Right ventricle myocardium superior (tissue), 1 donor: ENCODE results near the gene MED12L. TPM values are rescaled to one million over a fixed set of nuclear protein-coding genes. Genes with fewer than 3 reads are reported as not detected.

Experiments
- ATAC-seq: fragments of 200-7000 bp; cut with Tn5 transposase; one replicate; pipeline ENCODE4 v1.9.1; 2020; ENCODE audit warnings: mild to moderate bottlenecking; ENCODE audit not compliant: poor library complexity
- DNase-seq: peaks from one replicate; pipeline ENCODE4 v3.0.0-alpha.2; 2020
- intact Hi-C: fragments of 100-400 bp; cut with DNase I; formaldehyde crosslinking; loops from one replicate; pipeline ENCODE4 v1.11.2; 2022
- total RNA-seq: library from RNA; stranded (reverse); fragmentation: NEBNext Ultra II Directional; extraction: Animal tissue kit (Norgen Biotek cat#: 25700); gene quantifications from one replicate; pipeline ENCODE4 v1.2.1, GENCODE V29; 2021
- donor health status: DM: no; HTN: yes; CAD: no; lungs with severe emphysema.

Gene MED12L
- total RNA-seq, 1 donor from 2014 or later, result 0.67 TPM

DNA sequence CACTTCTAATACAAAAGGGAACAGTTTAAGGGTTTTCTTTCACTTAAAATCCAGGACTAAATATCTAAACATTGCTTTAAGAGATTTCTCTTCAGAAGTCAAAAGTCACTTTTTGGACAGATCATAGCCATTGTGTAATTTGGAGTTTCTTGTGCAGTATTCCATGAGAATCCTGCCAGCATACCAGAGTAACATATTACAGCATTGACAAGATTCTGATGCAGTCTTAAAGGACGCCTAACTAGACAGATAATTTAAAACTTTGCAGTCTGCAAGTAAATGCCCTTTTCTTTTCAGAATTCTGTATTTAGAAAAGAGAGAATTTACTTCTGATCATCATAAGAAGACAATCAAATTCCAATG is 392.9 kb downstream of the MED12L start:
- intact Hi-C loops, result no loop called here
- DNase-seq (no peak), ATAC-seq (peak; percentile 62)

DNA sequence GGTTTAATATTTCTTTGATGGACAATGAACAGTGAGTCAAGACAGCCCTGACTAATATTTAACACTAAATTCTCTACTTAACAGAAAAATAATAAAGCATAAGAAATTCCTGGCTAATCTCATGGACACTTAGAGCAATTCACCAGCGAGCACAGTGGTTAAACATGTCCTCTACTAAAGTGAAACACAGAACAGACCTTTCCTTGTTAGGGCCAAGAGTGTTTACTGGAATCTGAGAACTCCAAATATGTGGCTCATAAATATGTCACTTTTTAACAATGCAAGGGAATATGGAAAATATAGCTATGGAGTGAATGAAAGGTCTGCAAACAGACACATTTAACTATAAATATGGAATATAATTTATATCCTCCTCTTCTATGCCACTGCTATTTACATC is 394.0 kb downstream of the MED12L start:
- no peak for DNase-seq
- ATAC-seq, result no peak
- intact Hi-C loops, result no loop called here

DNA sequence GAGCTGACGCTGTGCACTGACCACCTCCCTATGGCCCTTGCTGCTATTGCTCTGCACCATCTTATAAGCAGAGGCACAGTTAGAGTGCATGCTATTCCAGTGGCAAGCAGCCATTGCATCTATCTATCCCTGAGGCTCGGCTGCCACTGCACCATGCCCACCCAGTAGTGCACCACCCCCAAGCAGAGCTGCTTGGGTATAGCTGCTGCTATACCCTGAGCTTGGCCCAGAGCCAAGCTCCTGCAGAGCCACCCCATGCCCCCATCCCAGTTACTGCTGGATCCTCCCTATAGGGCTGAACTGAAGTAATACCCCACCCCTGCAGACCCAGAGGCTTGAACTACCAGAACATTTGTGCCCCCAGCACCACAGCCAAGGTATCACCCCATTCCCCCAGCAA is 395.0 kb downstream of the MED12L start:
- DNase-seq (no peak), ATAC-seq (no peak)
- intact Hi-C loops, result no loop called here

DNA sequence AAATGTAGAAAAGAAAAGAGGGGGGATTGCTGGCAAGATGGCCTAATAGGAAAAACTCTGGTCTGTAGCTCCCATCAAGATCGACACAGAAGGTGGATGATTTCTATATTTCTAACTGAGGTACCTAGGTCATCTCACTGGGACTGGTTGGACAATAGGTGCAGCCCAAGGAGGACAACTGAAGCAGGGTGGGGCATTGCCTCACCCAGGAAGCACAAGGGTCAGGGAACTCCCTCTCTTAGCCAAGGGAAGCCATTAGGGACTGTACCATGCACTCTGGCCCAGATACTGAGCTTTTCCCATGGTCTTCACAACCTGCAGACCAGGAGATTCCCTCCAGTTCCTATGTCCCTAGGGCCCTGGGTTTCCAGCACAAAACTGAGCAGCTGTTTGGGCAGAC is 398.0 kb downstream of the MED12L start:
- ATAC-seq (no peak), DNase-seq (no peak)
- intact Hi-C loops, result no loop called here

DNA sequence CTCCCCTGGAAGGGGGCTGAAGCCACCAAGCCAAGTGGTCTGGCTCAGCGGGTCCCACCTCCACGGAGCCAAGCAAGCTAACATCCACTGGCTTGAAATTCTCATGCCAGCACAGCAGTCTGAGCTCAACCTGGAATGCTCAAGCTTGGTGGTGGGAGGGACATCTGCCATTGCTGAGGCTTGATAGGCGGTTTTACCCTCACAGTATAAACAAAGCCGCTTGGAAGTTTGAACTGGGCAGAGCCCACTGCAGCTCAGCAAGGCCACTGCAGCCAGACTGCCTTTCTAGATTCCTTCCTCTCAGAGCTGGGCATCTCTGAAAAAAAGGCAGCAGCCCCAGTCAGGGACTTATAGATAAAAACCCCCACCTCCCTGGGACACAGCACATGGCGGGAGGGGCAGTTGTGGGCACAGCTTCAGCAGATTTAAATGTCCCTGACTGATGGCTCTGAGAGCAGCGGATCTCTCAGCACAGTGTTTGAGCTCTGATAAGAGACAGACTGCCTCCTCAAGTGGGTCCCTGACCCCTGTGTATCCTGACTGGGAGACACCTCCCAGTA is 398.6 kb downstream of the MED12L start:
- DNase-seq (no peak), ATAC-seq (no peak)
- intact Hi-C loops, result no loop called here

Other genes starting within 250 kb of the MED12L start
- not detected for gene MINDY4B, start 180.2 kb upstream of the MED12L start, total RNA-seq
- not detected for gene CLRN1, start 112.9 kb upstream of the MED12L start, total RNA-seq
- gene GPR171, start 117.6 kb downstream of the MED12L start, total RNA-seq, result 0.24 TPM
- 3.6 TPM for gene P2RY14, start 192.9 kb downstream of the MED12L start, total RNA-seq
- not detected for gene GPR87, start 231.2 kb downstream of the MED12L start, total RNA-seq
- gene P2RY13, start 243.9 kb downstream of the MED12L start, total RNA-seq, result 1.0 TPM